Measurements from ENCODE around the gene FASTKD2.
"Not testable (repeated sequence)": the region's sequence is repeated elsewhere in the genome, so short reads cannot be mapped to it uniquely, and the experiment has no call there.

Gene FASTKD2

GRCh38 chr2:206790311-206790935 is 25.0 kb downstream of the FASTKD2 start:
- DNase-seq (ENCODE audit: low spot score), result no peak

GRCh38 chr2:206792645-206793044 is 27.2 kb downstream of the FASTKD2 start:
- no peak for DNase-seq (ENCODE audit: low spot score)

GRCh38 chr2:206797376-206797775 is 32.0 kb downstream of the FASTKD2 start:
- DNase-seq (ENCODE audit: low spot score), result no peak

DNA sequence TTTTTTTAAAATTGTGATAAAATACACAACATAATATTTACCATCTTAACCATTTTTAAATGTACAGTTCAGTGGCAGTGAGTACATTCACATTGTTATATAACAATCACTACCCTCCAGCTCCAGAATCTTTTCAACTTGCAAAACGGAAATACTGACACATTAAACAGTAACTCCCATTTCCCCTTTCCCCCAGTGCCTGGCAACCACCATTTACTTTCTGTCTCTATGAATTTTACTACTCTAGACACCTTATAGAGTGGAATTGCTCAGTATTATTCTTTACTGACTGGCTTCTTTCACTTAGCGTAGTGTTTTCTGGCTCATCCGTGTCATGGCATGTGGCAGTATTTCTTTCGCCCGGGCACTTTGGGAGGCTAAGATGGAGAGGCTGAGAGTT is 32.6 kb downstream of the FASTKD2 start:
- no peak for DNase-seq (ENCODE audit: low spot score)

DNA sequence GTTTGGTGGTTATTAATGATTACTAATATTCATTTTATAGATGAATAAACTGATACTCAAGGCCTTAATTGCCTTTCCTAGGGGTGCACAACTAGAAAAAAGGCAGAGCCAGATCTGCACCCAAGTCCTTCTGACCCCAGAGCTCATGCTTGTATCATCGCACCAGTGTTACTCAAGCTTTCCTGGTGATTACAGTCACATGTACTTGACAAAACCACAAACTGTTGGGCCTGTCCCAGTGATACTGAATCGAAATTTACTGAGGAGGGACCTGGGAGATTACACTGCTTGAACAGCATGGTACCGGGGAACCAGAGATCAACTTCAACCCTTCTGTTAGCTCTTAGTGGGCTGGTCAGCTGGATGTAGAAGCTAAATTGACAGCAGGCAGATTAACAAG is 33.7 kb downstream of the FASTKD2 start:
- DNase-seq (ENCODE audit: low spot score), result no peak

- DNase-seq (ENCODE audit: low spot score), result peak; percentile 79
Measured at GRCh38 chr2:206800506-206801417, 35.4 kb downstream of the FASTKD2 start.

- no peak for DNase-seq (ENCODE audit: low spot score)
Measured at GRCh38 chr2:206801418-206802189, 36.2 kb downstream of the FASTKD2 start.

DNA sequence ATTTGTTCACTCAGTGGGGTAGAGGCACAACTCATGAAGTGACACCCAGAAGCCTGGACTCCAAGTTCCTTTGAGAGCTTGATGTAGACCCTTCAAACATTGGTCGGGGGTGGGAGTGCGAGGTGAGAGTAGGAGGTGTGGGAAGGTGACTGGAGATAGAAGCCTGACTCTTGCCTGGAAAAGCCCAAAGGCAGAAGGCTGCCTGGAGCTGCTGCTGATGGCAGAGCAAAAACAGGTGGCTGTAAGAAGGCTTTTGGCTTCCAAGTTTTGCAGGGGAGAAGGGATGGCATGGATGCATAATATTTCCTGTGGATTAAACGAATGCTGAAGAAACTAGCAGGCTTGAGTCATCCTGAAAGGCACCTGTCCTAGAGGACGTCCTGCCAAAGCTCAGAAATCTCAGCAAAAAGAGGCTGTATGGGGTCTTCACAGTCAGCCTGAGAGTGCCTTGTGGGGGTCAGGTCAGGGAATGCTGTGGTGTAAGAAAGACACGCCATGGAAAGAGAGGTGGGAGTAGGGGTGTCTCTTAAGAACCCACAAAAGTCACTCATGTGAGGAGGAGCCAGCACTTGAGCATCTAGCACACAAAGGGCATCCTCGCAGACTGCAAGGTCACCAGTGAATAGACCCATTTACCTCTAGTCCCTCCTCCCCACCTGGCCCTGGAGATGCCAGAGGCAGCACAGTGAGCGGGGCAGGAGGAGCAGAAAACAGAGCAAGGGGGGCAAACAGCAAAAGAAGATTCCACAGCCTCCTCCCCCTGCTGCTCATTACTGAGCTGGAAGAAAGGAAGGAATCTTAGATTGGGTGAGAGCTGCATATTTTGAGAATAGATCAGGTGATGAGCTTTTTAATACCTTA is 37.5 kb downstream of the FASTKD2 start:
- DNase-seq (ENCODE audit: low spot score), result no peak

DNA sequence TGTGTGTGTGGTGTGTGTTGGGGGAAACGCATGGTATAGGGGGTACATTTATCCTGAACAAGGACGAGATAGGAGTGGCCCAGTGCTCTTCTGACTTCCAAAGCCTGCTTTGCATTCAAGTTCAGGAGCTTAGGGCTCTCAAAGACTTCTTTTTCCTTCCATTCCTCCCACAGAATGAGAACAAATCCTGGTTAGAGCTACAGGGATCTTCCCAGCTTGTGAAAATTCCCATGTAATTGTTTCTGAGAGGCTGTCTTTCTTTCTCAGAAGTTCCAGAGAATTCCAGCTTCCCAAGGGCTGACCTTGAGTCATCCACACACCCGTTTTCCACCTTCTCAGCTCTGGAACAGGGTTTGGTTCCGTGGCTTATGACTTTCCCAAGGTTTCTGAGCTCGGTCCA is 38.9 kb downstream of the FASTKD2 start:
- DNase-seq (ENCODE audit: low spot score), result no peak

GRCh38 chr2:206805887-206806607 is 40.6 kb downstream of the FASTKD2 start:
- DNase-seq (ENCODE audit: low spot score), result no peak

GRCh38 chr2:206807624-206808023 is 42.2 kb downstream of the FASTKD2 start:
- DNase-seq (ENCODE audit: low spot score), result not testable (repeated sequence)

GRCh38 chr2:206812471-206812870 is 47.1 kb downstream of the FASTKD2 start:
- not testable (repeated sequence) for DNase-seq (ENCODE audit: low spot score)

DNA sequence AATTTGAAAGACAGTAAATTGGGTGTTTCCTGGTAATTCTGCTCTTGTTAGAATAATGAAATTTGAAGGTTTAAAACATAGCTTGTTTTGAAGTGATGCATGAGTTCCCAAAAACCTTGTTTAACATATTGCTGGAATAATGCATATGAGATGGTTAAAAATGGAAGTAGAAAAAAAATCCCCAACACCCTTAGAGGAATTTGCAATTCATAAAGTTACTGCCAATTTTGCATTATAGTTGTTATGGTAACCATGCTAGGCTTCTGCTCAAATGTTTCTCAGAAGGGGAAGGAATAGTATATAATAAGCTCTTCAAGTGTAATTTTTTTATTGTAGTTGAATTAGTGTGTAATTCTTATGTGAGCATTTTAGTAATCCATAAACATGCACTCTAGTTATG is 49.1 kb downstream of the FASTKD2 start:
- no peak for DNase-seq (ENCODE audit: low spot score)

DNA sequence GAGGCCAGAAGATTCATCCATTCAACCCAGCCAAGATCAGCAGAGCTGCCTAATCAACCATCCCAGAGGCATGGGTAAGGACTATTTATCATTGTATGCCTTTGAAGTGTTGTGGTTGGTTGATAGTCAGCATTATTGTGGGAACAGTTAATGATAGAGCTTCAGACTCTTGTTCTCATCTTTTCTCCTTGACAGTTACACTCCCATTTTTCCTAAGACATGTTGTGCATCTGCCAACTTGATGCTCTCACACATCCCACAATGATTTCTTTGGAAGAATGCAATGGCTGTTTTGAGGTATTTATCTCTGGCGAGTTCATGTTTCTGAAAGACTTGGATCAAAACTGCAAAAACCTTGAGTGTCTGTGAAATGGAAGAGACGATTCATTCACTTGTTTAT is 55.4 kb downstream of the FASTKD2 start:
- no peak for DNase-seq (ENCODE audit: low spot score)

DNA sequence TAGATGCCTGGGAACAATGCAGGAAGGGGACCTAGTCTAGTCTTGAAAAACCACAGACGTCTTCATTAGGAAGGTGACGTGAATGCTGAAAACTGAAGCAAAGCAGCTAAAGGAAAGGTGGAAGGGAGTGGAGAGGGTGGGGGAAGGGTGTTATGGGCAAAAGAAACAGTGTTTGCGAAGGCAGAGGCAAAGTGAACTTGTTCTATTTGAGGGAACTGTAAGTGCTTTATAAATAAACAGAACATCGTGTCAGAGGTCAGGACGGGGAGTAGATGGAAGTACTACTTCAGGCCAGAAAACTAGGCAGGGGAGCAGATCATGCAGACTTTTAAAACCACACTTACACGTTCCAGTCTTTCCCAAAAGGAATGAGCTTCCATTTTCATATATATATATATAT is 57.8 kb downstream of the FASTKD2 start:
- no peak for DNase-seq (ENCODE audit: low spot score)

GRCh38 chr2:206824087-206824618 is 58.7 kb downstream of the FASTKD2 start:
- DNase-seq (ENCODE audit: low spot score), result no peak

- no peak for DNase-seq (ENCODE audit: low spot score)
Measured at GRCh38 chr2:206824993-206825392, 59.6 kb downstream of the FASTKD2 start.

- no peak for DNase-seq (ENCODE audit: low spot score)
Measured at GRCh38 chr2:206831442-206831995, 66.1 kb downstream of the FASTKD2 start.

- no peak for DNase-seq (ENCODE audit: low spot score)
Measured at GRCh38 chr2:206832873-206833272, 67.5 kb downstream of the FASTKD2 start.

DNA sequence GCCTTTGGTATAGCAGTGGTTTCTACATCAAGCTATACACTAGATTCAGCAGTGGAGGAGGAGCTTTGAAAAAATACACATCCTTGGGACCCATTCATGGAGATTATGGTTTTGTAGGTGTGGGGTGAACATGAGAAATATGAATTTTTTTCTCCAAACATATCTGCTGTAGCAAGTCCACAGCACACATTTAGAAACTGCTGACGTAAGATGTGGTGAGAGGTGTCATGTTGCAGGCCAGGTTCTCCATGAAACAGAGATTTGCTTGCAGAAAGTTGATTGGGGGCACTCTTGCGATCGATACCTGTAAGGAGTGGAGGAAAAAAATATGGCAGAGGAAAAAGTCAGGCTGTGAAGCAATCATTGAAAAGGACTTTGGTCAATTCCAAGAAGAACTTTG is 67.9 kb downstream of the FASTKD2 start:
- no peak for DNase-seq (ENCODE audit: low spot score)

Measured in SK-N-DZ (cell line).